CD4-positive, alpha-beta T cell treated with Interleukin-6 at 100 ng/mL for 8 hours (primary cell): ENCODE measurements around the gene RFX6.

Experiments
- DNase-seq: peaks from one replicate; pipeline ENCODE4 v3.0.0-alpha.2; 2020; ENCODE audit warnings: mixed read lengths, low spot score

The RFX6 gene

GRCh38 chr6:116974526-116975316 is 97.7 kb downstream of the RFX6 start:
- DNase-seq = no peak

- no peak for DNase-seq
Measured at GRCh38 chr6:116975600-116975999, 98.6 kb downstream of the RFX6 start.

- DNase-seq = no peak
Measured at GRCh38 chr6:116979560-116979959, 102.5 kb downstream of the RFX6 start.
